ENCODE results near the gene TMX3. TPM values are rescaled to one million over a fixed set of nuclear protein-coding genes. Genes with fewer than 3 reads are reported as not detected.

TMX3 gene
- total RNA-seq, 1 experiment from 2014 or later = 21.2 TPM

DNA sequence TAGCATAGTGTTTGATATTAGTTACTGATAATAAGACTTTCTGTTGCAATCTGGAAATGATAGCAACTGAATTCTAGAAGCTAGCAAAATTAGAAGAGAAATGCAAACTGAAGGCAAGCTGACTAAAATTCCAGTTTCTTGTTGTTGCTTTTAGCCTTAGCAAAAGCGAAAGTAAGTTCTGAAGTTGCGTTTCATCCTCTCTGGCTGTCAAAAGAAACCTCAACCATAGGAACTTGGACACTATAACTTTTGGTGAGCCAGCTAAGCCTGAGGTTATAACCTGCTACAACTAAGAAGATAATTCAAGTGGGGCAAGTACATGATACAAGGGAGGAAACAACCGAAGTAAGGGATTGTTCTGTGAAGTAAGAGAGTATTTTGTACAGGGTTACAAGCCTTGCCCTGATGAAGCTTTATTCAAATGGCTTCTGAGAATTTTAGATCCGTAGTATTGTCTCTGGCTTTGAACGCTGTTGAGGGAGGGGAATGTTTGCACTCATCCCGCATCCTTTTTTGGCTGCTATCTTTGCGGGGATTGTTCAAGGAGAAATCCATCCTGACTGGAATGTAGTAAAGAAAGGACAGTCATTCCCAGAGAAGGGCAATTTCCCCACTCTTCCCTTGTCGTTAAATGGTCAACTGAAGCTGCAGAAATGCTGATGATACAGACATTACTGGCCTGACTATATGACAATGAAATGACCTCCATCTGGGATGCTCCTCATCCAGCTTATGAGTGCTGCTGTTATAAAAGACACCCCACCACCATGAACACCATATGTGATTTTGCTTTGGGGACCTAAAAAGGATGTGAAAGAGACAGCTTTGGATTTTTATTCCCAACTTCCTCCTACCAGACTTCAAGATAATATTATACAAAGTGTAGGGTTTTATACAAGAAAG is 7.0 kb upstream of the TMX3 start:
- no peaks in the 10 kb centered on the region for H3K9me2 ChIP-seq (ENCODE audit: insufficient read depth)
- H3F3A ChIP-seq (ENCODE audit: insufficient read depth, low read depth) = no peaks in the 10 kb centered on the region
- no peaks in the 10 kb centered on the region for H3K36me3 ChIP-seq (ENCODE audit: low read depth)
- TF ChIP-seq, protein P1, sequence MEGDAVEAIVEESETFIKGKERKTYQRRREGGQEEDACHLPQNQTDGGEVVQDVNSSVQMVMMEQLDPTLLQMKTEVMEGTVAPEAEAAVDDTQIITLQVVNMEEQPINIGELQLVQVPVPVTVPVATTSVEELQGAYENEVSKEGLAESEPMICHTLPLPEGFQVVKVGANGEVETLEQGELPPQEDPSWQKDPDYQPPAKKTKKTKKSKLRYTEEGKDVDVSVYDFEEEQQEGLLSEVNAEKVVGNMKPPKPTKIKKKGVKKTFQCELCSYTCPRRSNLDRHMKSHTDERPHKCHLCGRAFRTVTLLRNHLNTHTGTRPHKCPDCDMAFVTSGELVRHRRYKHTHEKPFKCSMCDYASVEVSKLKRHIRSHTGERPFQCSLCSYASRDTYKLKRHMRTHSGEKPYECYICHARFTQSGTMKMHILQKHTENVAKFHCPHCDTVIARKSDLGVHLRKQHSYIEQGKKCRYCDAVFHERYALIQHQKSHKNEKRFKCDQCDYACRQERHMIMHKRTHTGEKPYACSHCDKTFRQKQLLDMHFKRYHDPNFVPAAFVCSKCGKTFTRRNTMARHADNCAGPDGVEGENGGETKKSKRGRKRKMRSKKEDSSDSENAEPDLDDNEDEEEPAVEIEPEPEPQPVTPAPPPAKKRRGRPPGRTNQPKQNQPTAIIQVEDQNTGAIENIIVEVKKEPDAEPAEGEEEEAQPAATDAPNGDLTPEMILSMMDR (conservative IDR thresholded peaks at IDR 0.05) = no peak
- no peak for TF ChIP-seq EZH2 (IDR thresholded peaks at IDR 0.05; ENCODE audit: low read depth)
- H3K79me2 ChIP-seq (ENCODE audit: low read depth) = no peaks in the 10 kb centered on the region
- H4K20me1 ChIP-seq (ENCODE audit: insufficient read depth) = no peaks in the 10 kb centered on the region
- no peak for DNase-seq
- no peak overlapping the region for H2AFZ ChIP-seq
- no peaks in the 10 kb centered on the region for H3K4me1 ChIP-seq (replicated peaks; ENCODE audit: insufficient read depth)
- no TSS peak for BruUV-seq (replicated peaks)
- ChIA-PET POLR2A (ENCODE audit: unreplicated experiment) (no interaction called here), CTCF (no interaction called here)
- intact Hi-C loops (cut with micrococcal nuclease; ENCODE audit: unreplicated experiment) = no loop called here
- 0 out of 2 replicates have a peak overlapping the region, but pooled peaks have one; percentile 16 for H3K4me2 ChIP-seq
- no peaks in the 10 kb centered on the region for H3K27me3 ChIP-seq (ENCODE audit: insufficient read depth, low read depth)
- H3K9me3 ChIP-seq (ENCODE audit: insufficient read depth, low read depth) = no peaks in the 10 kb centered on the region
- no peak overlapping the region for H3K27ac ChIP-seq
- H3K4me3 ChIP-seq = no peak overlapping the region

DNA sequence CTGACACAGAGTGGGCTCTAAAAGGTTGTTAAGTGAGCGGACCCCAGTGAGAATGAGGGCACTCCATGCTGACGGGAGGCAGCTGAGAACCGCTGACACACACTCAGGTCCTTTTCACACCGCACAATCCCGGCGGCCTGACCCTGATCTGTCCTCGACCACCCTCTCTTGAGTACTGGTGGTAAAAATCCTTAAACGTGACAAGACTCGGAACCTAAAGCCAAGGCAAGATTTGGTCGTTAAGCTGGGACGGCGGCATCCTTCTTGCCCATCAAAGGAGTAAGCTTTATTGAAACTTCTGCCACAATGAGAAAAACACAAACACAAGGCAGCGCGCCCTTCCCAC is 569 bp downstream of the TMX3 start:
- ChIA-PET CTCF (no interaction called here), POLR2A (ENCODE audit: unreplicated experiment) (no interaction called here)
- Histone ChIP-seq H3K36me3 (ENCODE audit: low read depth) (peaks cover 18% of the 10 kb centered on the region), H3K79me2 (ENCODE audit: low read depth) (peaks cover 30% of the 10 kb centered on the region), H3K27ac (peak overlapping the region; percentile 70), H3K27me3 (ENCODE audit: insufficient read depth, low read depth) (no peaks in the 10 kb centered on the region), H3F3A (ENCODE audit: insufficient read depth, low read depth) (no peaks in the 10 kb centered on the region), H3K9me2 (ENCODE audit: insufficient read depth) (no peaks in the 10 kb centered on the region), H3K4me3 (peak overlapping the region; percentile 98), H4K20me1 (ENCODE audit: insufficient read depth) (peaks cover 4% of the 10 kb centered on the region; the same call in 1 of the 2 replicates), H3K4me1 (replicated peaks; ENCODE audit: insufficient read depth) (peaks cover 16% of the 10 kb centered on the region), H2AFZ (peak overlapping the region; percentile 94), H3K9me3 (ENCODE audit: insufficient read depth, low read depth) (no peaks in the 10 kb centered on the region), H3K4me2 (peak overlapping the region; percentile 89)
- TF ChIP-seq EZH2 (IDR thresholded peaks at IDR 0.05; ENCODE audit: low read depth) = no peak
- TF ChIP-seq, protein P1 (conservative IDR thresholded peaks at IDR 0.05) = no peak
- BruUV-seq (replicated peaks) = no TSS peak
- intact Hi-C loops (cut with micrococcal nuclease; ENCODE audit: unreplicated experiment) = no loop called here
- peak in 1 of 2 experiments; percentile 38 for DNase-seq

DNA sequence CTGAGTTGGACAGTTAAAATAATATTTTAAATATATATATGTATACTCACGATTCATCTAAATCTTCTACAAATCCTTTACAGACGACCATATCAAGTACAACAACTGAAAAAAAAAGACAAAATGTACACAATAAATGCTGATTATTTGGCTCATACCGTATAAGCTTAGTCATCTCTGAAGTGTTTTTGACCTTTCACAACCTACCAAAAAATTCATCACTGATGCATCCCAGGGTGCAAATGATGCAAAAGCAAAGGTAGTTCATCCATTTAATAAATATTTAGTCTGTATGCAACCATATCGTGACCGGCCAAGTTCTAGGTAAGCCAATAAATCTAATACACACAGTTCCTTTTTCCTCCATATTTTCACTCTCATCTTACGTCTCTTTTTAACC is 1.1 kb downstream of the TMX3 start:
- BruUV-seq (replicated peaks) = no TSS peak
- H3K36me3 ChIP-seq (ENCODE audit: low read depth) = peaks cover 21% of the 10 kb centered on the region
- H3K79me2 ChIP-seq (ENCODE audit: low read depth) = peaks cover 30% of the 10 kb centered on the region
- TF ChIP-seq, protein P1 (conservative IDR thresholded peaks at IDR 0.05) = no peak
- TF ChIP-seq EZH2 (IDR thresholded peaks at IDR 0.05; ENCODE audit: low read depth) = no peak
- H2AFZ ChIP-seq = peak overlapping the region; percentile 94
- H3K4me2 ChIP-seq = peak overlapping the region; percentile 89
- peak overlapping the region; percentile 98 for H3K4me3 ChIP-seq
- peaks cover 4% of the 10 kb centered on the region; the same call in 1 of the 2 replicates for H4K20me1 ChIP-seq (ENCODE audit: insufficient read depth)
- no peaks in the 10 kb centered on the region for H3F3A ChIP-seq (ENCODE audit: insufficient read depth, low read depth)
- peak in 1 of 2 experiments; percentile 48 for DNase-seq
- peak overlapping the region; percentile 70; the same call in 1 of the 2 replicates for H3K27ac ChIP-seq
- no peaks in the 10 kb centered on the region for H3K9me2 ChIP-seq (ENCODE audit: insufficient read depth)
- peaks cover 16% of the 10 kb centered on the region for H3K4me1 ChIP-seq (replicated peaks; ENCODE audit: insufficient read depth)
- intact Hi-C loops (cut with micrococcal nuclease; ENCODE audit: unreplicated experiment) = no loop called here
- no peaks in the 10 kb centered on the region for H3K9me3 ChIP-seq (ENCODE audit: insufficient read depth, low read depth)
- POLR2A ChIA-PET (ENCODE audit: unreplicated experiment) = no interaction called here
- CTCF ChIA-PET = no interaction called here
- no peaks in the 10 kb centered on the region for H3K27me3 ChIP-seq (ENCODE audit: insufficient read depth, low read depth)
